Mesenchymal stem cell (in vitro differentiated cells and primary cell): Measurements from ENCODE around the gene FHIT.

Experiments
- DNase-seq: peaks from one replicate; pipeline ENCODE4 v3.0.0-alpha.2; 2013
- H2AFZ ChIP-seq: one replicate; pipeline ENCODE4 v1.6.1; 2013; ENCODE audit warnings: low read depth, mild to moderate bottlenecking, control low read depth, inconsistent platforms, low read length, moderate library complexity
- H2AK5ac ChIP-seq: 2 replicates; pipeline ENCODE4 v1.6.1; 2013; ENCODE audit warnings: low read length, moderate library complexity, mild to moderate bottlenecking, inconsistent platforms; ENCODE audit not compliant: severe bottlenecking
- H2BK120ac ChIP-seq: one replicate; pipeline ENCODE4 v1.6.1; 2013; ENCODE audit warnings: low read depth, mild to moderate bottlenecking, inconsistent platforms, low read length, moderate library complexity
- H2BK12ac ChIP-seq, 2 experiments: one replicate each; pipeline ENCODE4 v1.6.1; 2013; ENCODE audit warnings: inconsistent platforms in 2 of 2, low read length in 2 of 2, mild to moderate bottlenecking in 2 of 2, moderate library complexity in 2 of 2, control low read depth in 1 of 2
- H2BK15ac ChIP-seq: one replicate; pipeline ENCODE4 v1.6.1; 2013; ENCODE audit warnings: mild to moderate bottlenecking, low read depth, inconsistent platforms; ENCODE audit not compliant: poor library complexity, severe bottlenecking
- H2BK5ac ChIP-seq: 2 replicates; pipeline ENCODE4 v1.6.1; 2013; ENCODE audit warnings: low read depth, mild to moderate bottlenecking, low read length, control low read depth, inconsistent platforms; ENCODE audit not compliant: poor library complexity, severe bottlenecking
- H3K14ac ChIP-seq, 2 experiments: one replicate each; pipeline ENCODE4 v1.6.1; 2013; ENCODE audit warnings: inconsistent platforms in 2 of 2, low read length in 2 of 2, control low read depth in 1 of 2, mild to moderate bottlenecking in 1 of 2, moderate library complexity in 1 of 2
- H3K18ac ChIP-seq, 2 experiments: one replicate each; pipeline ENCODE4 v1.6.1; 2013; ENCODE audit warnings: inconsistent platforms in 2 of 2, low read length in 2 of 2, control low read depth in 1 of 2, low read depth in 1 of 2, mild to moderate bottlenecking in 1 of 2
- H3K23ac ChIP-seq, 2 experiments: one replicate each; pipeline ENCODE4 v1.6.1; 2013; ENCODE audit warnings: inconsistent platforms in 2 of 2, low read length in 2 of 2, mild to moderate bottlenecking in 2 of 2, moderate library complexity in 2 of 2, control low read depth in 1 of 2
- H3K27ac ChIP-seq: 2 replicates; pipeline ENCODE4 v1.5.1; 2013; ENCODE audit warnings: mild to moderate bottlenecking, moderate library complexity, low read length, control low read depth, inconsistent platforms; ENCODE audit not compliant: poor library complexity, severe bottlenecking
- H3K27me3 ChIP-seq, 2 experiments: 2 replicates each; pipeline versions ENCODE4 v1.6.1 to v1.7.0; 2013; ENCODE audit warnings: low read length in 2 of 2, mild to moderate bottlenecking in 2 of 2, moderate library complexity in 2 of 2, control low read depth in 1 of 2, inconsistent platforms in 1 of 2; ENCODE audit not compliant: control insufficient read depth in 1 of 2, insufficient read depth in 1 of 2
- H3K36me3 ChIP-seq, 2 experiments: 2 replicates each; pipeline versions ENCODE4 v1.6.1 to v1.7.0; 2013; ENCODE audit warnings: low read length in 2 of 2, control low read depth in 1 of 2, inconsistent platforms in 1 of 2, low read depth in 1 of 2, mild to moderate bottlenecking in 1 of 2; ENCODE audit not compliant: insufficient read depth in 2 of 2, control insufficient read depth in 1 of 2
- H3K4ac ChIP-seq, 2 experiments: one replicate each; pipeline ENCODE4 v1.6.1; 2013; ENCODE audit warnings: inconsistent platforms in 2 of 2, low read length in 2 of 2, mild to moderate bottlenecking in 2 of 2, moderate library complexity in 2 of 2, control low read depth in 1 of 2, low read depth in 1 of 2
- H3K4me1 ChIP-seq: 2 replicates; pipeline ENCODE4 v1.6.1; 2013; ENCODE audit warnings: low read depth, low read length, control low read depth; ENCODE audit not compliant: control insufficient read depth, insufficient read depth
- H3K4me2 ChIP-seq: 2 replicates; pipeline ENCODE4 v1.6.1; 2013; ENCODE audit warnings: low read length, mild to moderate bottlenecking, inconsistent platforms; ENCODE audit not compliant: poor library complexity, severe bottlenecking
- H3K4me3 ChIP-seq, 2 experiments: 2 replicates each; pipeline versions ENCODE4 v1.5.1 to v1.7.0; 2013; ENCODE audit warnings: low read length in 2 of 2, mild to moderate bottlenecking in 2 of 2, control low read depth in 1 of 2, low read depth in 1 of 2; ENCODE audit not compliant: insufficient read depth in 1 of 2
- H3K79me1 ChIP-seq: replicated peaks from 2 replicates; pipeline ENCODE4 v1.6.1; 2013; ENCODE audit warnings: mild to moderate bottlenecking, control low read depth, low read length, inconsistent platforms; ENCODE audit not compliant: poor library complexity, severe bottlenecking
- H3K9ac ChIP-seq: 2 replicates; pipeline ENCODE4 v1.7.0; 2013; ENCODE audit warnings: mild to moderate bottlenecking, low read length, moderate library complexity
- H3K9me3 ChIP-seq: 2 replicates; pipeline ENCODE4 v1.7.0; 2013; ENCODE audit warnings: mild to moderate bottlenecking, low read length; ENCODE audit not compliant: control insufficient read depth
- H4K8ac ChIP-seq: one replicate; pipeline ENCODE4 v1.6.1; 2013; ENCODE audit warnings: inconsistent platforms, mild to moderate bottlenecking, low read length, moderate library complexity
- H4K91ac ChIP-seq: one replicate; pipeline ENCODE4 v1.6.1; 2013; ENCODE audit warnings: mild to moderate bottlenecking, low read length, inconsistent platforms
- WGBS: methylation state at CpG from one replicate; pipeline ENCODE4 v1.1.7; 2013; ENCODE audit warnings: mixed read lengths; 5-methylcytosine and 5-hydroxymethylcytosine counted together

The FHIT gene

DNA sequence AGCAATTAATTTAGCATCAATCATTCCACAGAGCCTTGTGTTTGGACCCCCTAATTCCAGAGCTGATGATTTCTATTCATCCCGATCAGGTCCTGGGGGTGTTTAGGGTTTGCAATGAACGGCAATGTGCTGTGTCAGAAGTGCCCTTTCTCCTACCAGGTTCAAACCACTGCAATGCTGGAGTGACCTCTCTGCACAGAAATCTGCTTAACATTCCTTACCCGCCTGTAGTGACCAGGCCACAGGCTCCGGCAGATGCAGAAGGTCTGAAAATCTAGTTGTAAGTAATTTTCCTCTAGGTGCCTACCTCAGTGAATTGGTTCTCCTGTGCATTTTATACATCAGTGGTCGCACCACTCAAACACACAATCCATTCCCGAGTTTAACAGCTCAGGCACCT, 1476.1 kb downstream of the FHIT start:
- H3K4me3 ChIP-seq: no peak overlapping the region
- no peak overlapping the region for H2BK12ac ChIP-seq
- H2AK5ac ChIP-seq: peak overlapping the region; percentile 3
- no peak overlapping the region for H3K4ac ChIP-seq
- no peaks in the 10 kb centered on the region for H3K79me1 ChIP-seq
- no peak overlapping the region for H2AFZ ChIP-seq
- H2BK5ac ChIP-seq: no peak overlapping the region
- no peak overlapping the region for H4K8ac ChIP-seq
- H2BK120ac ChIP-seq: no peak overlapping the region
- H2BK15ac ChIP-seq: no peak overlapping the region
- H3K4me1 ChIP-seq: peaks cover 15% of the 10 kb centered on the region
- no peak overlapping the region for H3K4me2 ChIP-seq
- no peaks in the 10 kb centered on the region for H3K9me3 ChIP-seq
- WGBS: 73% methylated on average over 6 of the region's 6 CpGs
- DNase-seq: peak; percentile 33
- H3K9ac ChIP-seq: peak overlapping the region; percentile 0
- H3K23ac ChIP-seq: no peak overlapping the region
- H3K27me3 ChIP-seq: no peaks in the 10 kb centered on the region
- H3K27ac ChIP-seq: peak overlapping the region; percentile 76
- H4K91ac ChIP-seq: no peak overlapping the region
- H3K36me3 ChIP-seq: no peaks in the 10 kb centered on the region
- H3K14ac ChIP-seq: no peak overlapping the region
- no peak overlapping the region for H3K18ac ChIP-seq

DNA sequence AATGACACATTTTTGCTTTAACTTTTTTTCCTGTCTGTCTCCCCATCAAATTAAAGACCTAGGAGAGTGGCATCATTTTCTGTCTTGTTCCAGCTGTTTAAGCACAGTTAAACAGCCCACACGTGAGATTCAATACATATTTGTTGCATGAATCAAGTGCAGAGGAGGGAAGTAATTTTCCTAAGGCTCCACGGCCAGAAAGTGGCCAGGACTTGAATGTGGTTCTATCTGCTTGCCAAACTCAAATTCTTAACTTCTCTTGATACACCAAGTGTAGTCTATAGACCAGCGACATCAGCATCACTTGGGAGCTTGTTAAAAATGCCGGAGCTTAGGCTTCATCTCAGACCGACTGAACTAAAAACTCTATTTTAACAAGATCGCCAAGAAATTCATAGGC, 1476.6 kb downstream of the FHIT start:
- no peaks in the 10 kb centered on the region for H3K36me3 ChIP-seq

DNA sequence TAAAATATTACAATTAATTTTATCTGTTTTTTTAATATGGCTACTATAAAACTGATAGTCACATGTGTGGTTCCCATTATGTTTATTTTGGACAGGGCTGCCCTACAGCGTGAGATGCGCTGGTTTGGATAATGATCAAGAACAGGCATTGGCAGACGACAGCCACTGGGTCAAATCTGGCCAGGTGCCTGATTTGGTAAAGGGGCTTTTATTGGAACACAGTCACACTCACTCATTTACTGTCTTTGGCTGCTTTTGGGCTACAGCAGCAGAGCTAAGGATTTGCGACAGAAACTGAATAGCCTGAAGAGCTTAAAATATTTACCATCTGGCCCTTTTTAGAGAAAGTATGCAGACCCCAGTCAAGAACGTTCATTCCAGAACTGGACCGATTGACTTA, 1477.3 kb downstream of the FHIT start:
- Histone ChIP-seq H3K4me3 (no peak overlapping the region), H3K4me1 (peaks cover 15% of the 10 kb centered on the region), H3K27ac (no peak overlapping the region), H3K27me3 (no peaks in the 10 kb centered on the region), H3K4ac (no peak overlapping the region), H3K14ac (no peak overlapping the region), H2BK15ac (no peak overlapping the region), H3K9ac (no peak overlapping the region), H3K9me3 (no peaks in the 10 kb centered on the region), H3K23ac (no peak overlapping the region), H2AK5ac (peak overlapping the region; percentile 76), H3K79me1 (no peaks in the 10 kb centered on the region), H2BK12ac (no peak overlapping the region), H3K4me2 (no peak overlapping the region), H2BK120ac (no peak overlapping the region), H4K8ac (no peak overlapping the region), H3K36me3 (no peaks in the 10 kb centered on the region), H4K91ac (no peak overlapping the region), H2AFZ (no peak overlapping the region), H3K18ac (no peak overlapping the region), H2BK5ac (no peak overlapping the region)
- 92% methylated on average over 6 of the region's 6 CpGs for WGBS
- DNase-seq: no peak

More for the DNA sequence above, 1476.6 kb downstream of the FHIT start:
- H3K79me1 ChIP-seq: no peaks in the 10 kb centered on the region
- H4K91ac ChIP-seq: no peak overlapping the region
- H3K27me3 ChIP-seq: no peaks in the 10 kb centered on the region
- H2BK120ac ChIP-seq: no peak overlapping the region
- H3K4me3 ChIP-seq: no peak overlapping the region
- no peak overlapping the region for H3K14ac ChIP-seq
- no peak overlapping the region for H4K8ac ChIP-seq
- no peaks in the 10 kb centered on the region for H3K9me3 ChIP-seq
- H3K4ac ChIP-seq: no peak overlapping the region
- H3K23ac ChIP-seq: no peak overlapping the region
- H2BK12ac ChIP-seq: no peak overlapping the region
- no peak overlapping the region for H2AFZ ChIP-seq
- H2AK5ac ChIP-seq: peak overlapping the region; percentile 3
- whole genome bisulfite sequencing: 60% methylated on average over 6 of the region's 6 CpGs
- H3K4me1 ChIP-seq: peaks cover 15% of the 10 kb centered on the region
- H2BK15ac ChIP-seq: no peak overlapping the region
- H3K4me2 ChIP-seq: no peak overlapping the region
- DNase-seq: peak; percentile 52
- peak overlapping the region; percentile 76 for H3K27ac ChIP-seq
- no peak overlapping the region for H2BK5ac ChIP-seq
- no peak overlapping the region for H3K18ac ChIP-seq
- H3K9ac ChIP-seq: peak overlapping the region; percentile 0

DNA sequence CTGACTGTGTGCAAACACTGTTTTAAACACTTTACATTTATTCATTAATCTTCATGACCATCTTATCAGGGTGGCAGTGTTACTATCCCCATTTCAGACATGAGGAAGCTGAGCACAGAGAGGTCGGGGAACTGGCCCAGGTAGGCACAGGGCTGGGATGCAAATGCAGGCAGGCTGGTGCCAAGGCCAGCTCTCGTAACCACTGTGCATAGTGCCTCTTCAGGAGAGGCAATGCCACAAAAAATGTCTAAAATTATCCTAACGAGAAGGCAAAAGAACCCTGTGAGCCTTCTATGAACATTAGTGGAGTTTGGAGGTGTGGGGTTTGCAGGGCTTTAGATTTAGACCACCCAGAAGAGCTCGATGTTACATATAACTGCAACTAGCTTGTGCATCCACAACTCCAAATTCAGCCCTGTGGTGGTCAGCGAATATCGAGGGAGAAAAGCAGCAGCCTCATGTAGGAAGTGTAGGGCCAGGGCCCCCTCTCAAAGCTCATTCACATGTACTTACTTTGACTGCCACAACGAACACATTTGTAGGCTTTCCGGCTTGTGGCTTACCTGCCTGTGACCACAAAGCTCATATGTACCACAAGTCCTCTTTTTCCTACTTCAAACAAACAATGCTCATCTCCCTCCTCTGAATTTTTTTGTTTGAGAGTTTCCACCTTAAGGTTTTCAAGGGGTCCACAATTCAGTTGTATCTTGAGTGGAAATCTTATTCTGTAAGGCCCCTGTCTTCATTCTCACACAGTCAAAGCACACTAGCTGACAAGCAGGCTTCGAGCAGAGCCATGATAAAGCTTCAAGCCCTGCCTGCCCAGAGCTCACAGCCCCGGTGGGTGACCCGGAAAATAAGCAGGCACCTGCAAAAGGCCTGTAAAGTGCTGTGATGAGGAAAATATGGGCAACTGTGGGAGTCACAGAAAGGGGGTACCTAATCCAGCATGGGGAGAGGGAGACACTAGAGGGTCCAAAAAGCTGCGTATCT, 1478.5 kb downstream of the FHIT start:
- Histone ChIP-seq H2BK15ac (no peak overlapping the region), H2BK5ac (no peak overlapping the region), H3K4me3 (no peak overlapping the region), H3K9me3 (no peaks in the 10 kb centered on the region), H3K4me2 (no peak overlapping the region), H2AK5ac (peak overlapping the region; percentile 74), H3K79me1 (no peaks in the 10 kb centered on the region), H2BK120ac (no peak overlapping the region), H3K18ac (peak overlapping the region in 1 of 2 experiments; percentile 42), H2AFZ (no peak overlapping the region), H2BK12ac (peak overlapping the region; percentile 21 to 40), H3K14ac (no peak overlapping the region), H4K8ac (no peak overlapping the region), H3K4ac (no peak overlapping the region), H3K27me3 (no peaks in the 10 kb centered on the region), H3K36me3 (no peaks in the 10 kb centered on the region), H3K9ac (peak overlapping the region; percentile 24), H3K27ac (peak overlapping the region; percentile 44), H4K91ac (peak overlapping the region; percentile 36), H3K4me1 (peaks cover 15% of the 10 kb centered on the region), H3K23ac (no peak overlapping the region)
- WGBS: 89% methylated on average over 11 of the region's 12 CpGs
- no peak for DNase-seq
